ENCODE results near the gene STMP1.

Gene STMP1

DNA sequence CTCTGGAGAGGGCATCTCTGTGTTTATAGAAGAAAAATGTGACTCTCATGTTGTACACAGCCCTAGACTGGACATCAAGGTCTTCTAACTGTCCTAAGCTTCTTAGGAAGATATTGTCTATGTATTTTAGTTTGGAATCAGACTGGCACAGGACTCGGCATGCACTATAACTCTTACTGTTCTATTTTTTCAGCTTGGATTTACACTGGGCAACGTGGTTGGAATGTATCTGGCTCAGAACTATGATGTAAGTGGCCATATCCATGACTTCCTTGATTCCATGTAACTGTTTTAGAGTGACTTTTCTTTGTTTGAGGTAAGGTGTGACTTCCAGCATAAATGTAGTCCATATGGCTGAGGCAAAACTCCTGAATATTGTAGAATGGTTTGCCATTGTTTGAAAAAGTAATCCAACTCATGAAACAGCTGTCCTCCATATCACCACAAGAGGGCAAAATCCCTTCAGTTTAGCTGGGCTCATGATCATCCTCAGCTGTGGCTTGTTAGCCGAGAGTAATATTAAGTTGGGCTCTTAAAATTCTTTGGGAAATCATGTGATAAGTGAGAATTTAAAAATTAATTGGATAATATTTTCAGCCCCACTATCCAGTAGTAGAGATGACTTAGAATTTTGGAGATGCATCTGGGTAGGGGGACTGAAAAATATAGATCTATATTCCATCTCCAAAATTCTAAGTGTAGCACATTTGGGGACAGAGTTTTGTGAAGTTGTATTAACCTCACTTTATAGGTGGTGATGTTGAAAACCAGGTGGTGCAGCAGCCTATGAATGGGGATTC is 10.4 kb downstream of the STMP1 start:
- in situ Hi-C loops (cut with HindIII; ENCODE audit: low sequenced_read_pairs), result no loop called here

DNA sequence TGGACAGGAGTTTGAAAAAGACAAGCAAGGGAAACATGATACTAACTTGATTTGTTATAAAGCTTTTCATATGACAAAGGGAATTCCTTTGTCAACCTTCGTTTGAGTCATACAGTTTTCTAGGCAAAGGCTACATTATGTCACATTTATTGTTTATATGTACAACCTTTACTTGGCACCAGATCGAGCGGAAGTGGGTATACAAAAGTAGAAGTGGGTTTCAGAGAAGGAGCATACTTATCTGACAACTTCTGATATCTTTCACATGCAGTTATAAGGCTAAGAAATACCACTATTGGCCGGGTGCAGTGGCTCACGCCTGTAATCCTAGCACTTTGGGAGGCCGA is 11.0 kb downstream of the STMP1 start:
- TF ChIP-seq, protein P1, sequence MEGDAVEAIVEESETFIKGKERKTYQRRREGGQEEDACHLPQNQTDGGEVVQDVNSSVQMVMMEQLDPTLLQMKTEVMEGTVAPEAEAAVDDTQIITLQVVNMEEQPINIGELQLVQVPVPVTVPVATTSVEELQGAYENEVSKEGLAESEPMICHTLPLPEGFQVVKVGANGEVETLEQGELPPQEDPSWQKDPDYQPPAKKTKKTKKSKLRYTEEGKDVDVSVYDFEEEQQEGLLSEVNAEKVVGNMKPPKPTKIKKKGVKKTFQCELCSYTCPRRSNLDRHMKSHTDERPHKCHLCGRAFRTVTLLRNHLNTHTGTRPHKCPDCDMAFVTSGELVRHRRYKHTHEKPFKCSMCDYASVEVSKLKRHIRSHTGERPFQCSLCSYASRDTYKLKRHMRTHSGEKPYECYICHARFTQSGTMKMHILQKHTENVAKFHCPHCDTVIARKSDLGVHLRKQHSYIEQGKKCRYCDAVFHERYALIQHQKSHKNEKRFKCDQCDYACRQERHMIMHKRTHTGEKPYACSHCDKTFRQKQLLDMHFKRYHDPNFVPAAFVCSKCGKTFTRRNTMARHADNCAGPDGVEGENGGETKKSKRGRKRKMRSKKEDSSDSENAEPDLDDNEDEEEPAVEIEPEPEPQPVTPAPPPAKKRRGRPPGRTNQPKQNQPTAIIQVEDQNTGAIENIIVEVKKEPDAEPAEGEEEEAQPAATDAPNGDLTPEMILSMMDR (IDR thresholded peaks at IDR 0.05; ENCODE audit: low read depth, low read length), result no peak
- in situ Hi-C loops (cut with HindIII; ENCODE audit: low sequenced_read_pairs), result no loop called here
- DNase-seq (ENCODE audit: low read depth, low spot score), result peak; percentile 69
- H3K4me3 ChIP-seq (ENCODE audit: low read depth, low read length), result no peak overlapping the region

More for the DNA sequence above, 10.4 kb downstream of the STMP1 start:
- no peak overlapping the region for H3K4me3 ChIP-seq (ENCODE audit: low read depth, low read length)
- peak; percentile 84 for DNase-seq (ENCODE audit: low read depth, low spot score)
- TF ChIP-seq, protein P1 (IDR thresholded peaks at IDR 0.05; ENCODE audit: low read depth, low read length), result peak; percentile 88

DNA sequence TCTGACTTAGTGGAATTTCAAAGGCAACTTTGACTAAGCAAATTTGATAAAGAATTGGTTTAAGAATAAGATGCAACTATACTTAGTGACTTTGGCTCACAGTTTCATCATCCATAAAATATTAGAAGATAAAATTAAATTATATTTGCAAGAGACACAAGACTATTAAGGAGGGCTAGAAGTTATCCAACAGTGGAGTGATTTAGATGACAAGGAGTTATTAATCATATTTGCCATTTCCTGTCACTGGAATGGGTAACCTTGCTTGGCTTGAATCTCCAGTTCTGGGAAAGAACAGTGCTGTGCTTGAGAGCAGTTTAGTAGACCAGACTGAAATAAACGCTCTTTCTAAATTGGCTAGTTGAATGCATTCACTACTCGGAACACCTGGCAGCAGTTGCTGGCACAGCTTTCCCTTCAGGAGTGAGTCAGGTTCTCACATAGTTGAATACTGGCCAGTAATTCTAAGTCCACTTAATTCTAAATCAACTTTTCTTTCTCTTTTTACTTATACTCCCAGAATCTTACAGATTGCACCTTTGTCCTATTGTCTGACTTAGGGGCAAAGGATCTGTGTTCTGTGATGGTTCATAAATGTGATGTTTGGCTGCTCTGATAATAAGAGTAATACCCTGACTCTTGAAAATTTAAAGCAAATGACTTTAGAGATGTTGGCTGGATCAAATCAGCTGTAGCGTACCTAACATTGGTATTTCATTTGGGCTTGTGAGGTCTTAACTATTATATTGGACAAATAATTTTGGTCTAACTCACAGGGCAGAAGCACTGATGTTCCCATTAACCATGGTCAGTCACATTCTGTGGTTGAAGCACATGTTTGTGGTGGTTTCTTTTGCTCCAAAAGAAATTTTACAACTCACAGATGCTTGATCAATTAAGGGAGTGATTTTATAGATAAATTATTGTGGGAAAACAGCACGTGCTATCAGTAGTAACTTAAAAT is 16.6 kb downstream of the STMP1 start:
- TF ChIP-seq, protein P1 (IDR thresholded peaks at IDR 0.05; ENCODE audit: low read depth, low read length), result no peak
- peak; percentile 95 for DNase-seq (ENCODE audit: low read depth, low spot score)
- no peak overlapping the region for H3K4me3 ChIP-seq (ENCODE audit: low read depth, low read length)
- in situ Hi-C loops (cut with HindIII; ENCODE audit: low sequenced_read_pairs), result no loop called here

DNA sequence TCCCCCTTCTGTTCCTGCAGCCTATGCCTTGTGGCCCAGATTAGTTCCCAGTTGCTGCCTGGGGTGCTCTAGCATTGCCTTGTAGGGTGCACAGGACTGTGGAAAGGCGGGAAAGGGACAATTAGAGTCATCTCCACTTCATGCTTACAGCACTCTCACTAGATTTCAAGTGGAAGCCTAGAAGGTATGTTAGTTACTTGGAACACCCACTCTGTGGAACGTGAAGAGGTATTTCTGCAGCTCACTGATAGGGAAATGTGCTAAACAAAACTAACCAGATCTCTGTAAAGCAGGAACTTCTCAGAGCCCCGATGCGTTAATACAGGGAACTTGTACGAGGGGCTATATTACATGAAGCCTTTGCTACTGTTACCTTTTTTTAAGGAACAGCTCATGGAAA is 19.4 kb downstream of the STMP1 start:
- in situ Hi-C loops (cut with HindIII; ENCODE audit: low sequenced_read_pairs), result no loop called here
- TF ChIP-seq, protein P1 (IDR thresholded peaks at IDR 0.05; ENCODE audit: low read depth, low read length), result no peak
- no peak overlapping the region for H3K4me3 ChIP-seq (ENCODE audit: low read depth, low read length)
- DNase-seq (ENCODE audit: low read depth, low spot score), result no peak

DNA sequence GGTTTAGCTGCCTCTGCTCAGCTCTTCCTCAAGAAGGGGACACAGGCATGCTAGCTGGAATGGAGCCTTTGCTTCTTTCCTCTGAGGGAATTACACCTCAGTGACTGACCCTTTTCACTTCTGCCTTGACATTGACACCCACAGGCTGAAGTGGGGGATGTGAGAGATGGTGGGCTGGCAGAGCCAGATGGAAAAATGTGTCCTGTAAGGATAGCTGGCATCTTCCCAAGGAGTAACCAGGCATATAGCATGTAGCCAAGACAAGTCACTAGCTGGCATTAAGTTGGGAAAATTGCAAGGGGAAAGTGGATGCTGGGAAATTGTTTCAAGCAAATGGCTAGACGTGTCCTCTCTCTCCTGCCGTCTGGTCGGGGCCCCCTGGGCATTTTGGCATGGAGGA is 19.9 kb downstream of the STMP1 start:
- DNase-seq (ENCODE audit: low read depth, low spot score), result no peak
- TF ChIP-seq, protein P1 (IDR thresholded peaks at IDR 0.05; ENCODE audit: low read depth, low read length), result no peak
- in situ Hi-C loops (cut with HindIII; ENCODE audit: low sequenced_read_pairs), result no loop called here
- no peak overlapping the region for H3K4me3 ChIP-seq (ENCODE audit: low read depth, low read length)

DNA sequence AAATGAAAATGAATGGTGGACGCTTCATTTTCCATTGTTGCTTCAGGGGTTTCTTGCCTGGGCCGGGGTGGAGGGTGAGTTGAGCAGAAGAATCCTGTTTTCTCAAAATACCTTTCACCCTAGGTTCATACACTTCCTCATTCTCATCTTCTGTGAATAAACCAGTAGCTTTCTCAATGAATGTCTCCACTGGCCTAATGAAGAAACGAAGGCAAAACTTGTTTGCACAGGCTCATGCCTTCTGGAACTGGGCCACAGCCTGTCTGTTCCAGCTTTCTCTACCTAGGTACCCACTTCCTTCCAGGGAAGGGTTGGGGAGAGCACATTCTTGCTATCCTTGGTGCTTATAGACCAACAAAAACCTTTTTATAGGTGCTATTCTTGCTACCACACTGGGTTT is 21.3 kb downstream of the STMP1 start:
- no peak for DNase-seq (ENCODE audit: low read depth, low spot score)
- in situ Hi-C loops (cut with HindIII; ENCODE audit: low sequenced_read_pairs), result no loop called here
- no peak overlapping the region for H3K4me3 ChIP-seq (ENCODE audit: low read depth, low read length)
- TF ChIP-seq, protein P1 (IDR thresholded peaks at IDR 0.05; ENCODE audit: low read depth, low read length), result no peak

Data from astrocyte of the spinal cord (primary cell).